Naive thymus-derived CD4-positive, alpha-beta T cell (primary cell): ENCODE results near the gene PIK3IP1. TPM values are rescaled to one million over a fixed set of nuclear protein-coding genes. Genes with fewer than 3 reads are reported as not detected.
A peak's percentile ranks its signal among the peaks of the same experiment; 100 is the strongest.

Experiments
- ATAC-seq: fragments of 150-1000 bp; cut with Tn5 transposase; 2 replicates; pipeline ENCODE4 v1.10.0; 2021; ENCODE audit warnings: mild to moderate bottlenecking, moderate library complexity
- CTCF ChIA-PET: fragments of 350-600 bp; sonication (Branson Sonifier 250); formaldehyde crosslinking; loops from one replicate; lab custom pipeline; 2021; ENCODE audit warnings: antibody characterized with exemption; lab: Charles Lee
- POLR2A ChIA-PET: fragments of 350-600 bp; sonication (Branson Sonifier 250); formaldehyde crosslinking; loops from one replicate; lab custom pipeline; 2021; ENCODE audit warnings: antibody characterized with exemption, inconsistent platforms; lab: Charles Lee
- DNase-seq, 9 donors: peaks; one replicate each; pipeline versions ENCODE4 v3.0.0 to v3.0.0-alpha.2; 2020 to 2022; ENCODE audit warnings: mixed read lengths in 1 of 9
- H3K27ac ChIP-seq: one replicate; pipeline ENCODE4 v1.7.0; 2013; ENCODE audit warnings: mild to moderate bottlenecking, low read depth, low read length, moderate library complexity
- H3K27me3 ChIP-seq, 2 donors: one replicate each; pipeline ENCODE4 v1.7.0; 2013; ENCODE audit warnings: low read length in 2 of 2, mild to moderate bottlenecking in 2 of 2, moderate library complexity in 2 of 2; ENCODE audit not compliant: control insufficient read depth in 2 of 2, insufficient read depth in 2 of 2
- H3K36me3 ChIP-seq, 3 experiments: 1 replicate in 2 of 3; 2 replicates in 1 of 3; pipeline ENCODE4 v1.7.0; 2013; ENCODE audit warnings: low read length in 3 of 3, mild to moderate bottlenecking in 3 of 3, moderate library complexity in 1 of 3; ENCODE audit not compliant: insufficient read depth in 3 of 3, control insufficient read depth in 2 of 3
- H3K4me1 ChIP-seq, 2 donors: one replicate each; pipeline ENCODE4 v1.7.0; 2013; ENCODE audit warnings: low read length in 2 of 2, mild to moderate bottlenecking in 2 of 2, moderate library complexity in 1 of 2; ENCODE audit not compliant: control insufficient read depth in 2 of 2, insufficient read depth in 2 of 2
- H3K4me3 ChIP-seq: 2 replicates; pipeline ENCODE4 v1.7.0; 2013; ENCODE audit warnings: mild to moderate bottlenecking, low read length
- H3K9me3 ChIP-seq, 3 experiments: 1 replicate in 2 of 3; 2 replicates in 1 of 3; pipeline ENCODE4 v1.7.0; 2013; ENCODE audit warnings: low read length in 3 of 3; ENCODE audit not compliant: control insufficient read depth in 2 of 3
- H3K27ac Mint-ChIP-seq, 9 donors: one replicate each; pipeline ENCODE4 v1.8.0; 2020 to 2022; ENCODE audit warnings: mixed read lengths in 9 of 9, mild to moderate bottlenecking in 8 of 9, moderate library complexity in 5 of 9, inconsistent platforms in 2 of 9
- H3K27me3 Mint-ChIP-seq, 5 donors: one replicate each; pipeline ENCODE4 v1.8.0; 2021 to 2022; ENCODE audit warnings: mixed read lengths in 5 of 5, mild to moderate bottlenecking in 1 of 5
- H3K36me3 Mint-ChIP-seq, 5 donors: one replicate each; pipeline ENCODE4 v1.8.0; 2020 to 2022; ENCODE audit warnings: mixed read lengths in 5 of 5, mild to moderate bottlenecking in 3 of 5, inconsistent platforms in 1 of 5
- H3K4me1 Mint-ChIP-seq, 7 donors: one replicate each; pipeline ENCODE4 v1.8.0; 2020 to 2022; ENCODE audit warnings: mixed read lengths in 7 of 7, mild to moderate bottlenecking in 3 of 7, inconsistent platforms in 1 of 7
- H3K4me3 Mint-ChIP-seq, 10 donors: one replicate each; pipeline ENCODE4 v1.8.0; 2020 to 2022; ENCODE audit warnings: mild to moderate bottlenecking in 10 of 10, mixed read lengths in 10 of 10, moderate library complexity in 6 of 10, inconsistent platforms in 2 of 10
- H3K9me3 Mint-ChIP-seq, 11 donors: one replicate each; pipeline ENCODE4 v1.8.0; 2020 to 2022; ENCODE audit warnings: mixed read lengths in 11 of 11, mild to moderate bottlenecking in 4 of 11, inconsistent platforms in 1 of 11, moderate library complexity in 1 of 11
- intact Hi-C, 2 donors: fragments of 100-400 bp; cut with micrococcal nuclease; formaldehyde crosslinking; loops; one replicate each; pipeline ENCODE4 v1.15.1; 2023
- polyA plus RNA-seq, 2 donors: library from polyadenylated mRNA; unstranded; fragments of 300-500 nt; fragmentation: Illumina TruSeq; gene quantifications; one replicate each; pipeline ENCODE4 v1.2.3, GENCODE V29; 2021
- total RNA-seq, 6 experiments: library from RNA in 5 of 6; stranded (reverse) in 5 of 6; gene quantifications; 1 replicate in 5 of 6; 2 replicates in 1 of 6; pipeline ENCODE4 v1.2.3 and lab custom pipeline; 2021 to 2026

PIK3IP1 gene
- total and polyA plus RNA-seq, 7 experiments from 2014 or later: 72.8 to 941 (median 606) TPM

GRCh38 chr22:31337178-31337577 lies 44.9 kb upstream of the PIK3IP1 start:
- Histone ChIP-seq H3K27ac (peak overlapping the region; percentile 27), H3K9me3 (no peaks in the 10 kb centered on the region), H3K36me3 (peaks cover 19 to 93% (median 24%) of the 10 kb centered on the region in 3 experiments), H3K27me3 (no peaks in the 10 kb centered on the region), H3K4me1 (peaks cover 0 to 26% of the 10 kb centered on the region in 2 donors), H3K4me3 (no peak overlapping the region)
- Mint-ChIP-seq H3K27ac (peak overlapping the region in 8 of 9 donors; percentile 25 to 82 (median 58)), H3K4me3 (no peak overlapping the region), H3K27me3 (no peaks in the 10 kb centered on the region), H3K9me3 (no peaks in the 10 kb centered on the region), H3K36me3 (peaks cover 4 to 57% (median 31%) of the 10 kb centered on the region in 5 donors), H3K4me1 (peaks cover 34 to 87% (median 84%) of the 10 kb centered on the region in 7 donors)
- ChIA-PET POLR2A (interaction anchor here (0.6 to 1.9 kb wide), 7 partner anchors 9 to 194 kb away, joined by 3 to 10 read pairs (median 4); partner anchors contain the start of genes PATZ1 and PIK3IP1), CTCF (interaction anchor here (0.8 to 1.5 kb wide), 3 partner anchors 24 to 574 kb away, joined by 3 to 4 read pairs (median 4); partner anchors contain the start of gene PIK3IP1)
- ATAC-seq (no peak), DNase-seq (no peak)
- intact Hi-C loops: no loop called here

DNA sequence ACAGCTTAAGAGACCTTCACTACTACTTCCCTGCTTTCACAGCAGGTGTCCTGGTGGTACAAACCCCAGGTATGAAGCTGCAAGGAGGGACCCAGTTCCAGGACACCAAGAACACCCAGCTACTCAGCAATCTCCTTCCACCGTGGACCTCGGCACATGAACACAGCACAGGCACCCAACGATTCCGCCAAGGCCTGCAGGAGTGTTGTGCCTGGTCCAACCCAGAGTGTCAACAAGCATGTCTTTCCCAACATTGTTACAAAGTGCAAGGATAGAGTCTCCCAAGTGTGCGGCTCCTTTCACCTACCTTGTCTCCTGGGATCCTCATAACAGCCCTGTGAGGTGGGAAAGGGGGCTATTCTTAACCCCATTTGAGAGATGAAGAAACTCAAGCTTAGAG lies 42.0 kb upstream of the PIK3IP1 start:
- Histone ChIP-seq H3K36me3 (peaks cover 19 to 93% (median 28%) of the 10 kb centered on the region in 3 experiments), H3K27me3 (no peaks in the 10 kb centered on the region), H3K9me3 (no peaks in the 10 kb centered on the region), H3K27ac (no peak overlapping the region), H3K4me3 (no peak overlapping the region), H3K4me1 (peaks cover 0 to 10% of the 10 kb centered on the region in 2 donors)
- peak overlapping the region in 6 of 9 donors; percentile 12 to 78 (median 56) for H3K27ac Mint-ChIP-seq
- ChIA-PET CTCF (interaction anchor here (0.6 kb wide), 1 partner anchor 414 kb away, joined by 4 read pairs; no protein-coding TSS in a partner anchor), POLR2A (interaction anchor here (0.7 to 1.6 kb wide), 8 partner anchors 9 to 175 kb away, joined by 3 to 12 read pairs (median 4); partner anchors contain the start of gene PIK3IP1)
- intact Hi-C loops: no loop called here
- H3K9me3 Mint-ChIP-seq: no peaks in the 10 kb centered on the region
- H3K36me3 Mint-ChIP-seq: peaks cover 9 to 48% (median 26%) of the 10 kb centered on the region in 5 donors
- no peaks in the 10 kb centered on the region for H3K27me3 Mint-ChIP-seq
- H3K4me3 Mint-ChIP-seq: no peak overlapping the region
- DNase-seq: no peak
- ATAC-seq: no peak
- H3K4me1 Mint-ChIP-seq: peaks cover 31 to 75% (median 66%) of the 10 kb centered on the region in 7 donors

DNA sequence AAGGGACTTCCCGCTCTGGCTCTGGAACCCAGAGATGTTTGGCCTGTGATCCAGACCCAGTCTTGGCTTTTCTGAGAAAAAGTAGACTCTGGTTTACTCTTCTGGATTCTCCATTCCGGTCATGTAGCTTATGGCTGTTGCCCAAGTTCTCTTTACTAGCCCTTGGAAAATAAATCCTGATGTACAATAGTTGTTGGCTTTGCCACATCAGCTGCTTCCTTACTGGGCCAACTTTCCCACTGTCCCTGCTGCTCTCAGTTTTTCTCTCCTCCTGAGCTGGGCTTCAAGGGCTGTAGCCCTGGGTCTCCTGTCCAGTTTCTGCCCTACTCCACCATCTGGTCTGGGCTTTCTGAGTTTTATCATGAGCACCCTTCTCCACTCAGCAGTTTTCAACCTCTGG lies 41.4 kb upstream of the PIK3IP1 start:
- CTCF ChIA-PET: interaction anchor here (0.6 to 0.9 kb wide), 2 partner anchors 20 to 414 kb away, joined by 4 read pairs; no protein-coding TSS in a partner anchor
- no peaks in the 10 kb centered on the region for H3K9me3 ChIP-seq
- intact Hi-C loops: no loop called here
- H3K27me3 ChIP-seq: no peaks in the 10 kb centered on the region
- Mint-ChIP-seq H3K4me3 (no peak overlapping the region), H3K27me3 (no peaks in the 10 kb centered on the region), H3K36me3 (peaks cover 9 to 54% (median 26%) of the 10 kb centered on the region in 5 donors), H3K4me1 (peaks cover 28 to 72% (median 62%) of the 10 kb centered on the region in 7 donors), H3K9me3 (no peaks in the 10 kb centered on the region), H3K27ac (peak overlapping the region in 7 of 9 donors; percentile 12 to 86 (median 68))
- no peak for ATAC-seq
- no peak overlapping the region for H3K4me3 ChIP-seq
- H3K4me1 ChIP-seq: peaks cover 0 to 10% of the 10 kb centered on the region in 2 donors
- POLR2A ChIA-PET: interaction anchor here (0.8 to 1.6 kb wide), 6 partner anchors 10 to 56 kb away, joined by 3 to 5 read pairs (median 3); partner anchors contain the start of gene PIK3IP1
- H3K36me3 ChIP-seq: peaks cover 19 to 93% (median 33%) of the 10 kb centered on the region in 3 experiments
- no peak overlapping the region for H3K27ac ChIP-seq
- DNase-seq: no peak

GRCh38 chr22:31332886-31333285 lies 40.6 kb upstream of the PIK3IP1 start:
- CTCF ChIA-PET: interaction anchor here (0.6 to 0.9 kb wide), 2 partner anchors 19 to 37 kb away, joined by 4 read pairs; no protein-coding TSS in a partner anchor
- ATAC-seq (no peak), DNase-seq (no peak)
- Histone ChIP-seq H3K4me3 (no peak overlapping the region), H3K9me3 (no peaks in the 10 kb centered on the region), H3K36me3 (peaks cover 19 to 93% (median 33%) of the 10 kb centered on the region in 3 experiments), H3K27me3 (no peaks in the 10 kb centered on the region), H3K4me1 (peaks cover 0 to 9% of the 10 kb centered on the region in 2 donors), H3K27ac (no peak overlapping the region)
- no peaks in the 10 kb centered on the region for H3K9me3 Mint-ChIP-seq
- no peak overlapping the region for H3K4me3 Mint-ChIP-seq
- H3K27me3 Mint-ChIP-seq: no peaks in the 10 kb centered on the region
- H3K36me3 Mint-ChIP-seq: peaks cover 9 to 53% (median 26%) of the 10 kb centered on the region in 5 donors
- intact Hi-C loops: no loop called here
- peaks cover 24 to 65% (median 55%) of the 10 kb centered on the region in 7 donors for H3K4me1 Mint-ChIP-seq
- POLR2A ChIA-PET: interaction anchor here (1.6 kb wide), 1 partner anchor 40 kb away, joined by 5 read pairs; no protein-coding TSS in a partner anchor
- peak overlapping the region in 6 of 9 donors; percentile 2 to 81 (median 32) for H3K27ac Mint-ChIP-seq

DNA sequence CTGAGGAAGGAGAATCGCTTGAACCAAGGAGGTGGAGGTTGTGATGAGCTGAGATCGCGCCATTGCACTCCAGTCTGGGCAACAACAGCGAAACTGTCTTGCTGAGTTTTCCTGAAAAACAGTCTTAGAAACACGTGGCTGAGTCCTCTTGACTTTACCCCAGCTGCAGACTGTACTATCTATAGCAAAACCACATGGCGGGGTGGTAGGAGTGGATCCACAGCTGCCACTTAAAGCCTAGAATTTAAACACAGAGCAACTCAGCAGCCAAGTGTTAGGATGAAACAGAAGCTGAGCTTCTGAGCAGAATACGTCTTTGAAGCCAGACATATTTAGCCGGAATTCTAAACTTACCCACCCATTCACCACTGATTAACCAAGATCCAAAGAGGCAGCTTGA lies 39.7 kb upstream of the PIK3IP1 start:
- no peak for ATAC-seq
- no peaks in the 10 kb centered on the region for H3K27me3 ChIP-seq
- ChIA-PET POLR2A (interaction anchor here (0.7 kb wide), 1 partner anchor 13 kb away, joined by 3 read pairs; no protein-coding TSS in a partner anchor), CTCF (interaction anchor here (0.5 kb wide), 2 partner anchors 59 to 412 kb away, joined by 3 to 4 read pairs; no protein-coding TSS in a partner anchor)
- no peak overlapping the region for H3K27ac ChIP-seq
- Mint-ChIP-seq H3K36me3 (peaks cover 10 to 60% (median 26%) of the 10 kb centered on the region in 5 donors), H3K27ac (no peak overlapping the region), H3K4me3 (no peak overlapping the region), H3K9me3 (no peaks in the 10 kb centered on the region), H3K27me3 (no peaks in the 10 kb centered on the region), H3K4me1 (peaks cover 23 to 56% (median 46%) of the 10 kb centered on the region in 7 donors)
- no peak overlapping the region for H3K4me3 ChIP-seq
- H3K9me3 ChIP-seq: no peaks in the 10 kb centered on the region
- peaks cover 19 to 94% (median 33%) of the 10 kb centered on the region in 3 experiments for H3K36me3 ChIP-seq
- DNase-seq: no peak
- intact Hi-C loops: no loop called here
- H3K4me1 ChIP-seq: no peaks in the 10 kb centered on the region

- CTCF ChIA-PET: interaction anchor here (0.5 to 0.6 kb wide), 2 partner anchors 16 to 55 kb away, joined by 3 read pairs; no protein-coding TSS in a partner anchor
- no peak overlapping the region for H3K27ac ChIP-seq
- POLR2A ChIA-PET: no interaction called here
These were observed 37.3 kb upstream of the PIK3IP1 start for GRCh38 chr22:31329453-31330215.

More at GRCh38 chr22:31329453-31330215, 37.3 kb upstream of the PIK3IP1 start:
- H3K4me3 Mint-ChIP-seq: no peak overlapping the region
- Histone ChIP-seq H3K36me3 (peaks cover 10 to 98% (median 37%) of the 10 kb centered on the region in 3 experiments), H3K4me1 (no peaks in the 10 kb centered on the region), H3K4me3 (no peak overlapping the region), H3K9me3 (no peaks in the 10 kb centered on the region), H3K27me3 (no peaks in the 10 kb centered on the region)
- DNase-seq (no peak), ATAC-seq (no peak)
- H3K4me1 Mint-ChIP-seq: peaks cover 16 to 50% (median 39%) of the 10 kb centered on the region in 7 donors
- H3K36me3 Mint-ChIP-seq: peaks cover 21 to 68% (median 33%) of the 10 kb centered on the region in 5 donors
- peak overlapping the region in 8 of 9 donors; percentile 14 to 75 (median 57) for H3K27ac Mint-ChIP-seq
- H3K9me3 Mint-ChIP-seq: no peaks in the 10 kb centered on the region
- intact Hi-C loops: no loop called here
- no peaks in the 10 kb centered on the region for H3K27me3 Mint-ChIP-seq
